ENCODE measurements around the gene SHC4.

GRCh38 chr15:48774484-48774883 lies 189.2 kb downstream of the SHC4 start:
- TF ChIP-seq CTCF (IDR thresholded peaks at IDR 0.05): no peak
- no peak for TF ChIP-seq POLR2AphosphoS5 (IDR thresholded peaks at IDR 0.05)
